ENCODE measurements around the gene CGREF1. TPM values are rescaled to one million over a fixed set of nuclear protein-coding genes. Genes with fewer than 3 reads are reported as not detected.

Gene CGREF1
- total RNA-seq, 1 experiment from 2014 or later: 2.1 TPM

DNA sequence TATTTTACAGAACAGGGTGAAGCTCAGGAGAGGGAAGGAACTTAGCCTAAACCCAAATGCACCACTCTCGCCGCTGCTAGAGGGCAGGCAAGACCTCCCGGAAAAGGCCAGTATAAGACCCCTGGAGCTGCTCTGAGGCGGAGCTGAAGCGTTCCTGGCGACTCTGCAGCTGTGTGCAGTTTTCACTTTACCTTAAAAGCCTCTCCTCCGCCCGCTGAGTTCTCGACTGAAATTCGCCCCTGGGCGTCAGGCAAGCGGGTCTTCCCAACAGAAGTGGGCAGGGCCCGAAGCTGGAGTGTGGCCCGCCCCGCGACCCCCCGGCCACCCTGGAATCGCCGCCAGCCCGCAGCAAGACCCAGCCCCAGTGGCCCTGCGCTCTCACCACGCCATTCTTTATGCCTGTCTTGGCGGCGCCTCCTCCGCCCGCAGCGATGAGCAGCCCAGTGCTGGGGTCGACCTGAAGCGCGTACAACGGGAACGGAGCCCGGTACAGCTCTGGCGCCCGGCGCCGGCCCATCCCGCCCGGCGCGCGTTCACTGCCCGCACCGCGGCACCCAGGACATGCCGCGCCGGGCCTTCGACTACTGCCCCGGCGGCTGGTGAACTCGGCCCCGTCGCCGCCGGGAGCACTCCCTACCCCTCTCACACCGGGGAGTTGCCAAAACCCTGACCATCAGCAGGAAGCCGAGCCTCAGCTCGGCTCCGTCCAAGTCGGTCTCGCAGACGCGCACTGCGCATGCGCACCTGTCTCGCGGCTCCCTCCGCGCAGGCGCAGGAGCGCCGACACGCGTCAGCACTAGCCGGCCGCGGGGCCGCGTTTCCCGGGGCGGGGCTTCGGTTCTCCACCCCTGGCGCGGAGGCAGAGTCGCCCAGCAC is 15.2 kb upstream of the CGREF1 start, which contains the start of gene PREB:
TSS of gene PREB (minus strand) at position 732 of the 876 bp plus-strand sequence. CDS start at position 517, 215 bp downstream.
- H3K9me3 Mint-ChIP-seq: no peaks in the 10 kb centered on the region
- Histone ChIP-seq H3K79me2 (ENCODE audit: insufficient read depth, low read length) (peaks cover 2% of the 10 kb centered on the region; the same call in 1 of the 2 replicates), H3K79me1 (ENCODE audit: insufficient read depth, low read depth, low read length, poor library complexity, severe bottlenecking) (peaks cover 4% of the 10 kb centered on the region), H4K8ac (replicated peaks; ENCODE audit: insufficient read length, low read depth, low read length) (no peak within 1 kb of the TSS), H3K23ac (ENCODE audit: insufficient read length, low read depth, low read length) (no peak within 1 kb of the TSS), H3T11ph (ENCODE audit: low read length) (no peak within 1 kb of the TSS), H3K18ac (ENCODE audit: insufficient read length, low read depth, low read length) (peak within 1 kb of the TSS; percentile 34), H3K27ac (ENCODE audit: insufficient read length, low read depth, low read length) (no peak within 1 kb of the TSS), H2BK15ac (ENCODE audit: low read depth, low read length) (no peak within 1 kb of the TSS), H3K27me3 (ENCODE audit: insufficient read depth, low read length) (no peaks in the 10 kb centered on the region), H2BK20ac (ENCODE audit: low read depth, low read length, poor library complexity, severe bottlenecking) (no peak within 1 kb of the TSS), H2AFZ (ENCODE audit: low read length) (no peak within 1 kb of the TSS), H2BK5ac (ENCODE audit: insufficient read length, low read length) (no peak within 1 kb of the TSS), H3K56ac (ENCODE audit: insufficient read length, low read depth, low read length) (no peak within 1 kb of the TSS), H4K20me1 (ENCODE audit: control insufficient read depth, insufficient read depth, insufficient read length) (no peaks in the 10 kb centered on the region), H2BK120ac (ENCODE audit: low read depth, low read length, poor library complexity, severe bottlenecking) (peak within 1 kb of the TSS; percentile 86), H3K23me2 (ENCODE audit: insufficient read length, low read depth, low read length, poor library complexity, severe bottlenecking) (no peaks in the 10 kb centered on the region), H2AK5ac (ENCODE audit: insufficient read length, low read length) (no peak within 1 kb of the TSS), H3K14ac (ENCODE audit: insufficient read depth, low read length) (peak within 1 kb of the TSS; percentile 57; the same call in 1 of the 2 replicates), H3K4me1 (ENCODE audit: insufficient read depth, low read length) (no peaks in the 10 kb centered on the region), H3K9me3 (ENCODE audit: control insufficient read depth, low read depth, low read length) (no peaks in the 10 kb centered on the region), H4K5ac (ENCODE audit: insufficient read length, low read depth, low read length) (peak within 1 kb of the TSS; percentile 12), H2BK12ac (ENCODE audit: insufficient read length, low read depth, low read length) (no peak within 1 kb of the TSS), H3K4me2 (ENCODE audit: insufficient read depth, insufficient read length, low read length) (peak within 1 kb of the TSS; percentile 75), H4K91ac (ENCODE audit: insufficient read length, low read depth, low read length) (no peak within 1 kb of the TSS), H3K4ac (ENCODE audit: low read depth, low read length) (no peak within 1 kb of the TSS), H3K9ac (ENCODE audit: extremely low read depth, insufficient read length, low read length) (peak within 1 kb of the TSS; percentile 57)
- peaks cover 10 to 11% of the 10 kb centered on the region in 2 experiments for H3K4me1 Mint-ChIP-seq
- peak; percentile 98 for DNase-seq
- no CpG with 5 or more reads among the region's 86 CpGs for WGBS (ENCODE audit: extremely low coverage, insufficient read length, low lambda C conversion rate)
- TF ChIP-seq, protein P1, sequence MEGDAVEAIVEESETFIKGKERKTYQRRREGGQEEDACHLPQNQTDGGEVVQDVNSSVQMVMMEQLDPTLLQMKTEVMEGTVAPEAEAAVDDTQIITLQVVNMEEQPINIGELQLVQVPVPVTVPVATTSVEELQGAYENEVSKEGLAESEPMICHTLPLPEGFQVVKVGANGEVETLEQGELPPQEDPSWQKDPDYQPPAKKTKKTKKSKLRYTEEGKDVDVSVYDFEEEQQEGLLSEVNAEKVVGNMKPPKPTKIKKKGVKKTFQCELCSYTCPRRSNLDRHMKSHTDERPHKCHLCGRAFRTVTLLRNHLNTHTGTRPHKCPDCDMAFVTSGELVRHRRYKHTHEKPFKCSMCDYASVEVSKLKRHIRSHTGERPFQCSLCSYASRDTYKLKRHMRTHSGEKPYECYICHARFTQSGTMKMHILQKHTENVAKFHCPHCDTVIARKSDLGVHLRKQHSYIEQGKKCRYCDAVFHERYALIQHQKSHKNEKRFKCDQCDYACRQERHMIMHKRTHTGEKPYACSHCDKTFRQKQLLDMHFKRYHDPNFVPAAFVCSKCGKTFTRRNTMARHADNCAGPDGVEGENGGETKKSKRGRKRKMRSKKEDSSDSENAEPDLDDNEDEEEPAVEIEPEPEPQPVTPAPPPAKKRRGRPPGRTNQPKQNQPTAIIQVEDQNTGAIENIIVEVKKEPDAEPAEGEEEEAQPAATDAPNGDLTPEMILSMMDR (conservative IDR thresholded peaks at IDR 0.05): peak; percentile 62
- H3K4me3 Mint-ChIP-seq: peak within 1 kb of the TSS; percentile 90 to 96
- H3K36me3 Mint-ChIP-seq (ENCODE audit: insufficient read depth in 1 of 3, low read depth in 3 of 3): peaks cover 9 to 38% (median 34%) of the 10 kb centered on the region in 3 experiments
- peaks cover 9% of the 10 kb centered on the region for H3K27me3 Mint-ChIP-seq (ENCODE audit: low read depth)
- peak within 1 kb of the TSS; percentile 93 to 95 (median 93); a peak in 6 of 7 replicates for H3K27ac Mint-ChIP-seq

All from H9 (cell line).